Islet precursor cell (in vitro differentiated cells): ENCODE results near the gene UBAP2.
"Not testable (repeated sequence)": the region's sequence is repeated elsewhere in the genome, so short reads cannot be mapped to it uniquely, and the experiment has no call there.

Experiments used
- DNase-seq: peaks from one replicate; pipeline ENCODE4 v3.0.0-alpha.2; 2018

UBAP2 gene

DNA sequence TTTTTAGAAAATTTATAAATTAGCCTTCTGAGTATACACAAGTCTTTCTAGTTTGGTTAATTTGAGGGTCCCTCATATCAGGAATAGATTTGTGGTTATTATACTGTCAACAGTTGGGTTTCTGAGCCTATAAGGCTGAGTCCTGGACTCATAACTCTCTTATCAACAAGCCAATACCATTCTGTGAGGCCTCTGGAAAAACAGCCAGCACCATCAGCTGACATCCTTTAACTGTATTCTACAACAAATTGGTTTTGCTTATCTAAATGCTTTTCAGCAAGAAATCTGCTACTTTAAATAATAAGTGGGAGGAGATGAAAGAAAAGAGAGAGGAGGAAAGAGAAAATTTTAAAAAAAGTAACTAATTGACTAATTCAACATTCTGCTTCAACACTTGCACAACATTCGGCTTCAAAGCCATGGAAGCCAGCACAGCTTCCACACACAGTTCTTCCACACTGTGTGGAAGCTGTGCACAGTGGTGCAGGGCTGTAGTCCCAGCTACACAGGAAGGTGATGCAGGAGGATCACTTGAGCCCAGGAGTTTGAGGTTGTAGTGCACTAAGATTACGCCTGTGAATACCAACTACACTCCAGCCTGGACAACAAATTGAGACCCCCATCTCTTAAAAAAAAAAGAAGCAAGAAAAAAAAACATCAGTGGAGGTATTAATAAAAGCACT lies 84.5 kb downstream of the UBAP2 start:
- no peak for DNase-seq

- not testable (repeated sequence) for DNase-seq
These were observed 86.2 kb downstream of the UBAP2 start for GRCh38 chr9:33962468-33962867.

- DNase-seq: no peak
These were observed 89.0 kb downstream of the UBAP2 start for GRCh38 chr9:33959725-33960124.

GRCh38 chr9:33956544-33956943 lies 92.1 kb downstream of the UBAP2 start:
- no peak for DNase-seq

GRCh38 chr9:33952066-33952465 lies 96.6 kb downstream of the UBAP2 start:
- no peak for DNase-seq

- no peak for DNase-seq
These were observed 98.3 kb downstream of the UBAP2 start for GRCh38 chr9:33950371-33950770.

- DNase-seq: no peak
These were observed 101.7 kb downstream of the UBAP2 start for GRCh38 chr9:33946779-33947535.

GRCh38 chr9:33943389-33943788 lies 105.3 kb downstream of the UBAP2 start:
- DNase-seq: no peak

GRCh38 chr9:33942471-33943083 lies 106.1 kb downstream of the UBAP2 start:
- DNase-seq: no peak

DNA sequence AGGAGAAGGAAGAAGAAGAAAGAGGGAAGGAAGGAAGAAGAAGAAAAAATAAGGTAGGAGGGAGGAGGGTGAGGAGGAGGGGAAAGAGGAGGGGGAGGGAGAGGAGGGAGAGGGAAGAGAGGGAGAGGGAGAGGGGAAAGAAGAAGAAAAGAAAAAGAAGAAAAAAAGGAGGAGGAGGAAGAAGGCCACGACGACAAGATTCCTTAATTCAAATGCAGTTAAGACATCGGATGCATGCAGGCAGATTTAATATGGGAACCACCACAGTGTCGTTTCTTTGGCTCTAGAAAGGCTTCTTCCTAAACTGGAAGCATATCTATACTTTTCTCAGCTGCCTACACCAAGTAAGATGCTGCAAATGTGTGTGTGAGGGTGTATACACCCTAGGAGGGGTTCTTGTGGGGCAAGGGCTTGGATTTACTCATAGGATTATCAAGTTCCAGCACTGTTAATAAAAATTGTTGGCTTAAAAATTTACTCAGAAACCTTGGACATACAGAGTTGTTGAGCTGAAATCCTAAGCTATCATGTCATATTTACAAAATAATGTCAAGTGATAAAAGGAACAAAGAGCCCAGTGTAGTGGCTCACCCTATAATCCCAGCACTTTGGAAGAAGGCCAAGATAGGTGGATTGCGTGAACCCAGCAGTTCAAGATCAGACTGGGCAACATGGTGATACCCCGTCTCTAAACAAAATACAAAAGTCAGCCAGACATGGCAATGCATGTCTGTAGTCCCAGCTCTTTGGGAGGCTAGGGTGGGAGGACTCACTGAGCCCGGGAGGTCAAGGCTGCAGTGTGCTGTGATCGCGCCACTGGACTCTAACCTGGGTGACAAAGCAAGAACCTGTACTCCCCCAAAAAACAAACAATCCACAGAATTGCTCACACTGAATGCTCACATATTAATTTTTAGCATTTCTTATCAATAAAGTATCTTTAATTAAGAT lies 108.5 kb downstream of the UBAP2 start:
- DNase-seq: no peak

GRCh38 chr9:33934188-33934878 lies 114.4 kb downstream of the UBAP2 start:
- DNase-seq: no peak

GRCh38 chr9:33932078-33932807 lies 116.4 kb downstream of the UBAP2 start:
- DNase-seq: no peak

GRCh38 chr9:33931326-33931725 lies 117.4 kb downstream of the UBAP2 start:
- peak; percentile 45 for DNase-seq

GRCh38 chr9:33927694-33928093 lies 121.0 kb downstream of the UBAP2 start:
- no peak for DNase-seq

- no peak for DNase-seq
These were observed 121.8 kb downstream of the UBAP2 start for GRCh38 chr9:33926746-33927485.

DNA sequence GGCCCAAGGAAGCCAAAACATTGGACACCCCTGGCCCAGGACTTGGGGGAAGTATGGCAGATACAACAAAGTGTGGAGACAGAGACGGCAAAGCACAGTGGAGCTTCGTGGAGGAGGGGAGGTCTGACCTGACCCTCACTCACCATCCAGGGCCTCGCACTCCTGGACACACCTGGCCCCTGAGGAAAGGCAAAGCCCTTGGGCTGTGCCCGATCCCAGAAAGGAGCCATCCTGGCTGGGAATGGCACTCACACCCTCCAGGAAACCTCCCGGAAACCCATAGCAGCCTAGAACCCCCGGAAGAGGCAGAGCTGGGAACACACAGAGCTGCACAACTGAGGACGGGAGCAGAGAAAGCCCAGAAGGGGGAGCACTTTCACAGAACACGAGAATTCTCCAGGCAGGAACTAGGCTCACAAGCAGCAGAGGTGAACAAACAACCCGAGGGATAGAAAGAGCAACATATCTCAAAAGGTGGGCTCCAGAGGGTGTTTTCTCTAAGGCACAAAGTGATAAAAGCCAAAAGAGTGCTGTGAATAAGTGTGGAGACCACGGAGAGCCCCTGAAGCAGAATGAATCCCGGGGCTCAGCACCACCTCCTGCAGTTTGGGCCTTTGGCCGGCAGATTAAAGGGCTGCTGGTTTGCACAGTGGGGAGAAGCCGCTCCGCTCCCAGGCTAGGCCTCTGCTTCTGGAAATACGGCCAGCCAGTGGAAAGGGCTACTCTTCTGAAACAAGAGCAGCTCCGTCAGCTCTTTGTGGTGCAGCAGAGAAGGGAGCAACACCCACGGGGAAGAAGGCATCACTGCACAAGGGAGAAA lies 123.5 kb downstream of the UBAP2 start:
- DNase-seq: peak; percentile 79

GRCh38 chr9:33923998-33924701 lies 124.5 kb downstream of the UBAP2 start:
- peak; percentile 60 for DNase-seq

DNA sequence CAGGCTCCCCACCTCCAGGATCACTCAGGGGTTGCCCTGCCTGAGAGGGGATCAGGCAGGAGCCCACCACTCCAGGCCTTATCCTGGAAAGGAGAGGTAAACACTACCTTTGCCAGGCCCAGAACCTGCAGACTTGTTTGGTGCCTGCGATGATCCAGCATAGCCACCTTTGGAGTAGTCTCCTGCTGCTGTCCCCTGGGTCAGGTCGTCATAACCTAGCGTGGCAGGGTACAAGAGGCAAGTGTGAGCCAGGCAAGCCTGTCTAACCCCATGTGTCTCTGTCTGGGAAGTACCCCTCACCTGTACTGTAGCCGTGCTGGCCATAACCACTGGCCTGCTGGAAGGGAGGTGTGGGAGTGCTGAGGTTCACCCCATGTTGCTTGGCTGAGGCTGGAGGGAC lies 125.6 kb downstream of the UBAP2 start:
- peak; percentile 46 for DNase-seq
